ENCODE measurements around the gene SLIT1. TPM values are rescaled to one million over a fixed set of nuclear protein-coding genes. Genes with fewer than 3 reads are reported as not detected.

Gene SLIT1
- total RNA-seq, 1 donor from 2014 or later = 55.7 TPM

DNA sequence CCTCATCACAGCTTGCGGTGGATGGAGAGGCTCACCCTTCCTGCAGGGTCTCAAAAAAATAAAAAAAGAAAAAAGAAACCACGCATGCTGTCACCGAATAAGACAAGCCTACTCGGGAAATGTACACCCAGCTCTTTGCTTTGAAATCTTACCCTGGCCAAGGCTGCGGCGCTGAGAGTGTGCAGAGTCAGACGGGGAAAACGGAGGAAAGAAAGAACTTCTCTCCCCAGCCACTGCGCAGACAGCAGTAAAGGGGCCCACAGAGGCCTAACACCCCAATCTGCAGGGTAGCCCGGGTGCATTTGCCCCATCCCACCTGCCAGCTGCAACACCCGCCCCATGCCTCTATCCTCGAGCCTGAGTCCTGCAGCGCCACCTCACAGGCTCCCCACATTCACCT is 14.8 kb downstream of the SLIT1 start:
- Mint-ChIP-seq H3K4me1 (ENCODE audit: unreplicated experiment) (peaks cover 40% of the 10 kb centered on the region), H3K4me3 (no peak overlapping the region), H3K27me3 (peaks cover 8% of the 10 kb centered on the region), H3K36me3 (no peaks in the 10 kb centered on the region), H3K27ac (no peak overlapping the region), H3K9me3 (no peaks in the 10 kb centered on the region)
- DNase-seq (ENCODE audit: extremely low spot score, unreplicated experiment) = no peak
- TF ChIP-seq, protein P1, sequence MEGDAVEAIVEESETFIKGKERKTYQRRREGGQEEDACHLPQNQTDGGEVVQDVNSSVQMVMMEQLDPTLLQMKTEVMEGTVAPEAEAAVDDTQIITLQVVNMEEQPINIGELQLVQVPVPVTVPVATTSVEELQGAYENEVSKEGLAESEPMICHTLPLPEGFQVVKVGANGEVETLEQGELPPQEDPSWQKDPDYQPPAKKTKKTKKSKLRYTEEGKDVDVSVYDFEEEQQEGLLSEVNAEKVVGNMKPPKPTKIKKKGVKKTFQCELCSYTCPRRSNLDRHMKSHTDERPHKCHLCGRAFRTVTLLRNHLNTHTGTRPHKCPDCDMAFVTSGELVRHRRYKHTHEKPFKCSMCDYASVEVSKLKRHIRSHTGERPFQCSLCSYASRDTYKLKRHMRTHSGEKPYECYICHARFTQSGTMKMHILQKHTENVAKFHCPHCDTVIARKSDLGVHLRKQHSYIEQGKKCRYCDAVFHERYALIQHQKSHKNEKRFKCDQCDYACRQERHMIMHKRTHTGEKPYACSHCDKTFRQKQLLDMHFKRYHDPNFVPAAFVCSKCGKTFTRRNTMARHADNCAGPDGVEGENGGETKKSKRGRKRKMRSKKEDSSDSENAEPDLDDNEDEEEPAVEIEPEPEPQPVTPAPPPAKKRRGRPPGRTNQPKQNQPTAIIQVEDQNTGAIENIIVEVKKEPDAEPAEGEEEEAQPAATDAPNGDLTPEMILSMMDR (conservative IDR thresholded peaks at IDR 0.05) = no peak

GRCh38 chr10:97169911-97170693 is 15.7 kb downstream of the SLIT1 start:
- peaks cover 5% of the 10 kb centered on the region for H3K27me3 Mint-ChIP-seq

DNA sequence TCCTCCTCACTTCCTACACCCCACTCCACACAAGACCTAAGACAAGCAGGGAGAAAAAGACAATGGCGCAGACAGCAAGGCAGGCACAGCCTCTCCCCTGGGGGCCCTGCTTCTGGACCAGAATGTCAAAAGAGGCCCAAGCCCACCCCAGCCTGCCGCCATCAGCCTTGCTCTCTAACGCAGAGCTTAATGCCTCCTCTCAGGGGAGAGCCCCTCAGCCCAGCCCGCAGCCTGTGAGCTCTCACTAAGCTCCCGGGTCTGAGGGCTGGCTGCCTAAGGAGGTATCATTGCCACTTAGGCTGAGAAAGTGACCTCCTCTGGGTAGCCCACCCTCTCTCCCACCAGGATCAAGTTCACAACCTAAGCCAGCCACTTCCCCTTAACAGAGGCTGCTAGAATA is 16.7 kb downstream of the SLIT1 start:
- no peak overlapping the region for H3K27ac Mint-ChIP-seq
- H3K36me3 Mint-ChIP-seq = no peaks in the 10 kb centered on the region
- H3K4me1 Mint-ChIP-seq (ENCODE audit: unreplicated experiment) = peaks cover 53% of the 10 kb centered on the region
- TF ChIP-seq, protein P1 (conservative IDR thresholded peaks at IDR 0.05) = no peak
- DNase-seq (ENCODE audit: extremely low spot score, unreplicated experiment) = no peak
- no peaks in the 10 kb centered on the region for H3K9me3 Mint-ChIP-seq
- H3K4me3 Mint-ChIP-seq = no peak overlapping the region
- peaks cover 5% of the 10 kb centered on the region for H3K27me3 Mint-ChIP-seq

More at GRCh38 chr10:97169911-97170693, 15.7 kb downstream of the SLIT1 start:
- Mint-ChIP-seq H3K4me3 (no peak overlapping the region), H3K4me1 (ENCODE audit: unreplicated experiment) (peaks cover 48% of the 10 kb centered on the region), H3K36me3 (no peaks in the 10 kb centered on the region), H3K27ac (no peak overlapping the region), H3K9me3 (no peaks in the 10 kb centered on the region)
- no peak for DNase-seq (ENCODE audit: extremely low spot score, unreplicated experiment)
- TF ChIP-seq, protein P1 (conservative IDR thresholded peaks at IDR 0.05) = no peak

DNA sequence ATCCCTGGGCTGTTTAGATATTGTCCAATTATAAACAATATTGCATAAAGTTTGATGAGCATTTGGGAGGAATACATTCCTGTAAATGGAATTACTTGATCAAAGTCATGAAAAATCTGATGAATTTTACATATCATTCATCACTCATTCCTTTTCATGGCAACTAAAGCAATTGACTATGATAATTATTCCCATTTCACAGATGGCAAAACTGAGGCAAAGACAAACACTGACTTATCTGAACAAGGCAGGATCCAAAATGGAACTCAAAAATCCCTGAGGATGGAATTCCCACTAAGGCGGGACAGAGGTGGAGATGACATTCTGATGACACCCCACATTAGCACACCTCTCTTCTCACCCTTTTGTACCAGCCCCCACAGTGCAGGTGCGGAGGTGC is 17.1 kb downstream of the SLIT1 start:
- no peak overlapping the region for H3K4me3 Mint-ChIP-seq
- DNase-seq (ENCODE audit: extremely low spot score, unreplicated experiment) = no peak
- peaks cover 5% of the 10 kb centered on the region for H3K27me3 Mint-ChIP-seq
- no peaks in the 10 kb centered on the region for H3K36me3 Mint-ChIP-seq
- H3K9me3 Mint-ChIP-seq = no peaks in the 10 kb centered on the region
- TF ChIP-seq, protein P1 (conservative IDR thresholded peaks at IDR 0.05) = no peak
- H3K27ac Mint-ChIP-seq = no peak overlapping the region
- peaks cover 53% of the 10 kb centered on the region for H3K4me1 Mint-ChIP-seq (ENCODE audit: unreplicated experiment)

DNA sequence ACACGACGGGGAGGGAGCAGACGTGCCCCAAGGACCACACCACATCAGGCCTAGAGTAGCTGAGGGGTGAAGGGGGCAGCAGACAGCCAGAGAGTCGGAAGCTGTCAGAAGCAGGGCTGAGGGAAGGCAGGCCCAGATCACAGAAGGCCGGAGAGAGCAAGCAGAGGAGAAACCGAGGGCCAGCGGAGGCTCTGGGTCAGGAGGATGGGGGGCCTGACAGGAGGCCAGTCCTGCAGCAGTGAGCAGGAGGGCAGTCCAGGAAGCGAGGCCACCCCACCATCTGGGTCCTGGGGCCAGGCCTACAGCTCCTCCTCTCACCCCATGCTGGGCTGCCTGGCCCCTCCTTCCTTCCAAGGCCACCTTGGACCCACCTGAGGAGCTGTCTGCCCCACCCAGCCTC is 20.3 kb downstream of the SLIT1 start:
- no peak for DNase-seq (ENCODE audit: extremely low spot score, unreplicated experiment)
- H3K4me3 Mint-ChIP-seq = no peak overlapping the region
- H3K4me1 Mint-ChIP-seq (ENCODE audit: unreplicated experiment) = peaks cover 40% of the 10 kb centered on the region
- no peaks in the 10 kb centered on the region for H3K36me3 Mint-ChIP-seq
- peaks cover 5% of the 10 kb centered on the region for H3K27me3 Mint-ChIP-seq
- TF ChIP-seq, protein P1 (conservative IDR thresholded peaks at IDR 0.05) = no peak
- H3K9me3 Mint-ChIP-seq = no peaks in the 10 kb centered on the region
- no peak overlapping the region for H3K27ac Mint-ChIP-seq
